GM21825 (cell line): Measurements from ENCODE around the gene KIF6.
"Not testable (repeated sequence)": the region's sequence is repeated elsewhere in the genome, so short reads cannot be mapped to it uniquely, and the experiment has no call there.

Experiments
- ATAC-seq: cut with Tn5 transposase; IDR thresholded peaks from one replicate; pipeline ENCODE4 v1.9.1; 2021; ENCODE audit warnings: mild to moderate bottlenecking, moderate library complexity; ENCODE audit not compliant: unreplicated experiment

Gene KIF6

DNA sequence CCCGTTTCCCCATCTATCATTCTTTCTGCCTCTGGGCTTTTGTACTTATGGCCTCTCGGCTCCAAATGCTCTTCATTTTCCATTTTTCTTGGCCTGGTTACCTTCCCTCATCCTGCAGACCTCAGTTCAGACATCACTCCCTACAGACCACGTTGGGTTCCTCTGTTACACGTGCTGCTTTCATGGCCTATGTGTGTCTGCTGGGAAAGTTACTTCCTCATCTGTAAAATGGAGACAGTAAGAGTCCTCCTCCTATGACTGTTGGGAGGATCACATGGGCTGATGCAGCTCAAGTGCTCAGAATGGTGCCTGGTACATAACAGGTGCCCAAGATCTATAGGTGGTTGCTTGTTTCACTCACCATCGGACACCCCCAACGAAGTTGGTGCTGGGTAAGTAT lies 424.5 kb downstream of the KIF6 start:
- ATAC-seq = no peak

DNA sequence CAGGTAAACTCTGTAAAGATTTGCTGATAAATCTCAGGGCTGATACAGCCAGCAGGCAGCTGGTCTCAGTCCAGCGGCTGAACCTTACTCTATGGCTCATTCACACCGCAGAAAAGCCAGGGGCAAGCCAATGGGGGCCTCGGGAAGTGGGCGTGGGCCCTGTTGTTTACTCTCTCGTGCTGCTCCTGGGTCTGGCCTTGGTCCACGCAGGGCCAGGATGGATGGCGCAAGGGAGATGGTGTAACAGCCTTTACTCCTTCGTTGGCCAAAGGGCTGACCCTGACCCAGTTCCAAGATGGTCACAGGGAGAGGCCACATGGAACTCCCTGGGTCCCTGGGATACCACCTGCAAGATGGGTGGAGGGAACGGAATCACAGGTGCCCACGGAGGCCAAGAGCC lies 427.1 kb downstream of the KIF6 start:
- ATAC-seq = no peak

DNA sequence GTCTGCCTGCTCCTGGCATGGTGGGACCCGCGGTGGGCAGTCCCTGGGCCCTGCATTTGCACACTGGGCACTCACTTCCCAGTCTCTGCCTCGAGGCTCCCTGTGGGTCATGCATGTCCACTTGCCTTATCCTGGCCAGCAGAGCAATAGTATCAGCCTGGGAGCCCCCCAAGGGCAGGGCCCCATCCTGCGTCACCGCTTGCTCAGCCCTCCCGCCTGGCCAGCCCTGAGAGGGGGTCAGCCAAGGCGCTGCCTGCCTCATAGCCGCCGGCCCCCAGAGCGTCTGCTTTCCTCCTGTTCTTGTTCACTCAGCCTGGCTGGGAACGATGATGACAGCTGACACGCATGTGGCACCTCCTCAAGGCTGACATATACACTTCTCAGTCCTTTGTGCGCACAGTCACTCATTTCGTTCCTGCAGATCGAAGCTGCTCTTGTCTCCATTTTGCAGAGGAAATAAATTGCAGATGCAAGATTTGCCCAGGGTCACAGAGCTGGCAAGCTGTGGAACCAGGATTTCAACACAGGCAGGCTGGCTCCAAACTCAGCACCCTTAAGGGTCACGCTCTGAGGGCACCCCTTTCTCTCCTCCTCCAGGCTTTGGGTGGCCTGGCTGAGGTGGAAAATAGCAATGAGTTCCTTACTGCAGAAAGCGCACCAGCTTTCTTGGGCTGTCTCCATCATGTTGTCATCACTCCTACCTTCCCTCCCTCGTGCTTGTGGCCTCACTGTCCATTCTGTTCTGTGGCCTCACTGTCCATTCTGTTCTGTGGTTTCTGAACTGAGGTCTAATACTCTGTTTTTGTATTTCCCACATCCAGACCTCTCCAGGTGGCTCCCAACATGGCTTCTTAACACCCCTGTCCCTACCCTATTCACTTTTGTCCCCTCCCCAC lies 428.2 kb downstream of the KIF6 start:
- ATAC-seq = no peak

DNA sequence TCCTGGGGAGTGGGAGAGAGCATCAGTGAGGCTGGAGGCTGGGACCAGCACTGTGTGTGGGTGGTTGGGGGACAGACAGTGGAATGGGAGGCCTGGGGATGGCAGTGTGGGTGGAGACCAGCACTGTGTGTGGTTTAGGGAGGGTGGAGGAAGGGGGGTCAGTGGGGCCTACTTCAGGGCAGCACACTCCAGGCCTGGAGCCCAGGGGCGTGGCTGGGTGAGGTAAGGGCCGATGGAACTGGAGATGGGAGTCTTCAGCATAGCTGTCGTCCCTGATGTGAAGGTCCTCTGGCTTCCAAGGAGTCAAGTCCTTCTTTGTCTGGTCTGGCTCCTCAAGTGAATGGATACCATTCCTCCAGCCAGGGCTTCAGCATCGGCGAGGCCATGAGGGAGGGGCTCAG lies 429.6 kb downstream of the KIF6 start:
- no peak for ATAC-seq

DNA sequence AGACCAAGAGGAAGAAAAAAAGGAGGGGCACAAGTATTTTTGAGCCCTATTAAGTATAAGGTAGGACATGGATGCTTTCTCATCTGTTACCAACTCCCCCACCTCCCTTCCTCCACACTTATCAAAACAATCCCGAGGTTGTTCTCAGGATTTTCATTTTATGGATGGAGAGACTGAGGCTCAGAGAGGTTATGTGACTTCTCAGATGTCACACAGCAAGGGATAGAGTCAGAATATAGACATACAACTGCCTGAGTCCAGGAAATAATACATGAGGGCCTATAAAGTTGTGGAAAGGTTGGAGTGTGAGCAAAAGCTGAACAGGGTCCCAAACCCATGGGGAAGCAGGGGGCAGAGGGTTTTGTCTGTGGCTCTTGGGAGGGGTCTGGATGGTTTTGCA lies 430.3 kb downstream of the KIF6 start:
- no peak for ATAC-seq

DNA sequence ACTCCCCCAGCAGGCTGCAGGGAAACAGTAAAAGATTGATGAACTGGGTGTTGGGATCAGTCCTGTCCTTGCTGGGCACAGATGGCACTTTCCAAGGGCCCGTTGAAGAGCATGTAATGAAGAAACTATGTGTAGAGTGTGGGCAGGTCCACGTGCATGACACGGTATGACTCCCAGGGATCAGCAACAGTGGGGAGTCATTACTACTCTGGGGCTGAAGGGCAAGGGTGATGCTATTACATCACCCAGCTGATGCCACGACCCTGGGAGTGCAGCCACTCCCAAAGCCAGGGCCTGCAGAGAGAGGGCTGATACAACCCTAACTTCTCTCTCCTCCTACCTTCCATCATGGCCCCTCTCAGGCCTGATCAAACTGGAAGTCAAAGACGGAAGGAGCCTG lies 431.1 kb downstream of the KIF6 start:
- ATAC-seq = no peak

DNA sequence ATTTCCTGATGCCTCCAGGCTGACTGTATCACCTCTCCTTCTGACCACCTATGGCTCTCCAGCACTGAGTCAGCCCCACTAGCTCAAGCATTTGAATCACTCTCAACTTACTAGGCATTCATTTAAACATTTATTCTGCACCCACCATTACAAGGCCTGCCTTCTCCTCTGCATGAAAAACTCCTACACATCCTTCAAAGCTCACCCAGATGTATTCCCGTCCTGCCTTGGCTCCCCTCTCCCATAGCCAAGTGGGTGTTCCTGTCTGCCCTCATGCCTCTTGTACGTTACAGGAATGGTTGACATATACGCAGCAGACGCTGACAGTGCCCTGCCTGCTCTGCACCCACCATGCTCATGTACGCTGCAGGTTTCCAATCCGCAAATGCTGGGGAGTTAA lies 432.6 kb downstream of the KIF6 start:
- ATAC-seq = no peak

DNA sequence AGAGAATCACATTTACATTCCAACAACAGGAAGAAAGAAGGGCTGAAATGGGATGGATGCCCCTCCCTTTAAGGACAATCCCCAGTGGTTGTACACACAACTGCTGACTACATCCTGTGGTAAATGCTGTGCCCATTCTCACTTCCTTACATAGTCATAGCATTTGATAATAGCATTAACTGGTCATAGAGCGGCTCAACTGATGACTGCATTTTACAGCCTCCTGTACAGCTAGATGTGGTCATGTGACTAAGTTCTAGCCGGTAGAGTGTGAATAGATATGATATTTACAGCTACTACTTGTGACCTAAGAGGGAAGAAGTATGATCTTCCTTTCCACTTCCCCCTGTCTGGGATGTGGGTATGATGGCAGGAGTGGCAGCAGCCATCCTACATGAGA lies 435.7 kb downstream of the KIF6 start:
- no peak for ATAC-seq

DNA sequence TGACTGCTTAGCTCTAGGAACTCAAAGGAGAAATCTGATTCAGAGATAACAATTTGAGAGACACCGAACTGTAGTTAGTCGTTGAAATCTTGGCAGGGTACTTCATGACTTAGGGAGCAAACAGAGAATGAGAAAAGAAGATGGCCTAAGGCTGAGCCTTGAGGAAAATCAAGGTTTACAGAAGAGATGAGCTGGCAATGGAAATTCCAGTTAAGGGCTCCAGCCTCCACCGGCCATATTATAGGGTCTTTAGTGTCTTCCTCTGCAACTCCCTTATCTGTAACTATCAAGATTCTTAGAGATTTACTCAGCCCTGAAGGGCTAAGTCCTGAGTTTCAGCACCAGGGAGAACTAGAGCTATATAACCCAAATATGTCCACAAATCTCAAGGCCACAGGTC lies 437.6 kb downstream of the KIF6 start:
- ATAC-seq = no peak

DNA sequence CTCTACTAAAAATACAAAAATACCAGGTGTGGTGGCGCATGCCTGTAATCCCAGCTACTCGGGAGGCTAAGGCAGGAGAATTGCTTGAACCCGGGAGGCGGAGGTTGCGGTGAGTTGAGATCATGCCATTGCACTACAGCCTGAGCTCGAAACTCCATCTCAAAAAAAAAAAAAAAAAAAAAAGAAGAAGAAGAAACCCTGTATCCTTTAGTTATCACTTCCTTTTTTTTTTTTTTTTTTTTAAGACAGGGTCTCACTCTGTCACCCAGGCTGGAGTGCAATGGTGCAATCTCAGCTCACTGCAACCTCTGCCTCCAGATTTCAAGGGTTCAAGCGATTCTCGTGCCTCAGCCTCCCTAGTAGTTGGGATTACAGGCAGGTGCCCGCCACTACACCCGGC lies 438.6 kb downstream of the KIF6 start:
- not testable (repeated sequence) for ATAC-seq

DNA sequence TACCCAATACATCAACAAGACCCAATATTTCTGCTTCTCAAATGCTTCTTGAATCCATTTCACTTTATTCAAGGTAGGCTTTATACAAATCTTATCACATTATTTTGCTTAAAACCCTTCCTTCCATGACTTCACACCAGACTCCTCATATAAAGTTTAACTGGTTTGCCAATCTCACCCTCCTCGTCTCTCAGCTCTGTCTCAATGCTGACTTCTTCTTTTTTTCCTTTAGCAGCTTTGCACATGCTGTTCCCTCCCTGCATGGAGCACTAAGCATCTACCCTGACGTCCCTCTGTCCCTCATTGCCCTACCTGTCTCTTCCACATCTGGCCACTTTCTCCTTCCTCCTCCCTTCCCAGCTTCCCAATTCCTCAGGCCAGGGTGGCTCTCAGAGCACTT lies 442.4 kb downstream of the KIF6 start:
- no peak for ATAC-seq

DNA sequence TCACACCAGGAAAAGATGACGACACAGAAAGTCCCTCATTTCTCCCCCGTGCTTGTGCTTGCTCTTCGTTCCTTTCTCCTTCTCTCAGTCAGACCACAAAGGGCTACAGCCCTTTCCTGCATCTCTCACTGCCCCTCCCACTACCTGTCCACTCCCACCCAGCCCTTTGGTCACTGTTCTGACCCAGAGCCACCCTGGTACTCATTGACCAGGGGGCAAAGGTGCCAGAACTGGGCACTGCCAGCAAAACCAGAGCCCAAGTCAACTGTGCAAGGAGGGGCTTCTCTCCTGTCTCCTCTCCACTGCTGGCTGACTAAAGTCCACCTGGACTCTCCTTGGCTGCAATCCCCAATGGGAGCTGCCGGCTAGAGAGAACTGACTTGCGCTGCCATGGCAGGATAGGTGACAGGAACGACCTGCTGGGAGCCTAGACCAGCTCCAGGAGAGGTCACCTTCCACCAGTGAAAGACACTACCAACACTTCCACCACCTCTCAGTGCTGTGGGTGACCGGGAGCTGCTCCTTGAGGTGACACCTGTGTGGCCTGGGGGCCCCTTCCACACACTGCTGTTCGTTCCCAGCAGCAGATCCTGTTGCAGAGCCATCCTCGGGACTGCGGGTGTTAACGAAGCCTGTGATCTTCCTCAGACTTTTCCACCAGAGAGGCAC lies 443.8 kb downstream of the KIF6 start:
- ATAC-seq = no peak

DNA sequence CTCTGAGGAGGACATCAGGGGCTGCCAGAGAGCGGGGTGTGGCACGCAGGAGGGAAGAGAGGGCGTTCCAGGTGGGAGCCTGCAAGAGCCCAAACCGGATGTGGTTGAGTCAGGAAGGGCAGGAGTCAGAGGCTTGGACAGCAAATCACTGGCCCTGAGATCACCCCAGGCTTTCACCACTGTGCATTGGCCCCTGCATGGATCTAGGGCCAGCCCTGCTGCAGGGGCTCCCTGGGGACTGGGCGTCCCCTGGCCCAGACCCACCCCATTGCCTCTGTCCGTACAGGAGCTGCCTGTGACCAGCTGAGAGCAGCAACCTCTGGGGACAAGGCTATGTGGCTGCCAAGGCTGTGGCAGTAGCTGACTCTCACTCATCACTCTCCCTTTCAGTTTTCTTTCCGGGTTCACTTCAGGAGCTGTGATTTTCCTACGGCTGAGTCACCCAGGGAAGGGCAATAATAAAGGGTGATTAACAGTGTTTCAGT lies 444.9 kb downstream of the KIF6 start:
- ATAC-seq = no peak
